Fibroblast of pulmonary artery (primary cell): Measurements from ENCODE around the gene FAM181A.

ENCODE experiments used
- DNase-seq: peaks from one replicate; pipeline ENCODE4 v3.0.0-alpha.2; 2010; ENCODE audit warnings: low read depth
- H3K4me3 ChIP-seq: replicated peaks from 2 replicates; pipeline ENCODE4 v1.5.1; 2011; ENCODE audit warnings: low read depth, mild to moderate bottlenecking, control low read depth, low read length, moderate library complexity
- CTCF ChIP-seq: IDR thresholded peaks from 2 replicates; pipeline ENCODE4 v1.5.1; 2011; ENCODE audit warnings: mild to moderate bottlenecking, control low read depth, low read length, inconsistent platforms; ENCODE audit errors: missing control alignments

FAM181A gene

GRCh38 chr14:93969082-93969828 lies 42.1 kb downstream of the FAM181A start:
- no peak for TF ChIP-seq CTCF
- no peak overlapping the region for H3K4me3 ChIP-seq
- DNase-seq: no peak

DNA sequence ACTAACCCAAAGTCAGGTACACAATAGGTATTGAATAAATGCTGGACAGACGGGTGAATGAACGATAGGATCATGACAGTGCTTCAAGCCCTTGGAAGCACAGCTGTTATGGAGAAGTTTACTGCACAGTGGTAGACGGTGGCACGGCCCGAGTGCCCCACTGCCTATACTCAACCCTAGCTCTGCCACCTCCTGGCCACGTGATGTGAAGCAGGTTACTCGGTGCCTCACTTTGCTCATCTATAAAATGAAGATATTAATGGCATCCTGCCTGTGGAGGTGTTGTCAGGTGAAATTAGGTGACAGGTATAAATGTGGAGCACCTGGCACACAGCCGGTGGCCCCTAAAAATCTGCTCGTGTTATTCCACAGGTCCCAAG lies 43.4 kb downstream of the FAM181A start:
- peak; percentile 41 for TF ChIP-seq CTCF
- DNase-seq: peak; percentile 21
- H3K4me3 ChIP-seq: no peak overlapping the region

DNA sequence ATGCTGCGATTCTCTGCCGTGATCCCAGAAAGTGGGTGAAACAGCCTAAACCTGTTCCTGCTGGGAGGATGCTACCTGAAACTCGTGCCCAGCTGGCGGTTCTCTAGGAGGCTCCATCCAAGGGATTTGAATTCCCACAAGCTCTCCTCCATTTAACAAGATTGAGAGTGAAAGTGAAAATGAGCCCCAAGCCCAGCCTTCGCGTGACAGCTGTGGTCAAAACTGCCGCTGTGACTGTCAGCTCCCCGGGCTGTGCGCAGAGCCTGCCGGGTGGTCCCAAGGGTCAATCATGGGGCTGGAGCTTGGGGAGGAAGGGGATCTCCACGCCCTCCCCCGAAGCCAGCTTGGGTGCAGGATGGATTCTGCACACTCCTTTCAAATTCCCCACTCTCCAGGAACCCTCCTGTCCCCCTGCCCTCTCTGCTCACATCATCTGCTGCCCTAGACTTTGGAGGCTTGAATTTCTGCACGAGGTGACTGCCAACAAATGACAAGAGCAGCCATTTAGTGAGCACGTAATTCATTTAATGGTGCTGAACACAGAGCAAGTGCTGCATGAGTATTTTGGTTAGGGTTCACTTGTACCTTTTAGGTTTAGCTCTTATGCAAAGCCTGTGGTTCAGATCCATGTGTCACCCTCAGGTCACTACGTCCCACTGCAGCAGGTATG lies 44.0 kb downstream of the FAM181A start:
- H3K4me3 ChIP-seq: no peak overlapping the region
- no peak for DNase-seq
- no peak for TF ChIP-seq CTCF

DNA sequence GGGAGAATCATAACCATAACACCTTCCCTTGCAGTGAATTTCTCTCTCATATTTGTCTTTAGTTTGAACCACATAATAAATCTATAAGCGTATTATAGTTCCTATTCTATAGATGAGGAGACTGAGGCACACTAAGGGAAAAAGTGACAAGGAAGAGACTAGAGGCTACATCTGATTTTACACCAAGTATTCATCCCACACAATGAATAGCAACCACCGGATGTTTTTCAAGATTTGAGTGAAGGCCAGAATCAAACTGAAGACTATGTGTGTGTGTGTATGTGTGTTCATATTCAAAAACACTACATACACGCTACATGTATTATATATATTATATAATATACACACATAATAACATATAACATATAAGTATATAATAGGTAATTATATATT lies 44.5 kb downstream of the FAM181A start:
- no peak for DNase-seq
- TF ChIP-seq CTCF: no peak
- H3K4me3 ChIP-seq: no peak overlapping the region

DNA sequence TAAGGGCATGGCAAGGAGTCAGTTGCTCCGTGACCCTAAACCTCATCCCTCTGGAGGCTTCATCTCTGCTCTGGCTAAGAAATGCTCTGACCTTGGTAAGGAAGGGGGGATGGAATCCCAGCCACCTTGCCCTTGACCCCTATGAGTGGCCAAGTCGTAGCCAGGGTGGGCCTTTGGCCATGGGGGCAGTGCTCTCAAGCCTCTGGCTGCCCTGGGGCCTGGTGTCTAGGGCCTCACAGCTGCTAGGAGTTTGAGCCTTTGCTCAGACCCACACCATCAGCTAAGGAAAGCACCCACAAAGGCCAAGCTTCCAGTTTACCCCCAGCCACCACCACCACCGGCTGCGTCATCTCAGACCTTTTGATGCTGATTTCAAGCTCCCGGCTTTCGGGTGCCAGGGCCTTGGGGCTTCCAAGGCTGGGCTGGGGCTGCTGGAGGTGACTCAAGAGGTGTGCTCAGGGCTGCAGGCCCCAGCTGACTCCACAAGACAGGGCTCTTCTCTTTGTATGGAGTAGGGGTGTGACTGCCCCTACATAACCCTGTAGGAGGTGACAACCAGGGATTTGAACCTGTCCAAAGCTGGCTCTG lies 45.6 kb downstream of the FAM181A start:
- TF ChIP-seq CTCF: no peak
- no peak for DNase-seq
- no peak overlapping the region for H3K4me3 ChIP-seq

- no peak for DNase-seq
- no peak for TF ChIP-seq CTCF
- H3K4me3 ChIP-seq: no peak overlapping the region
These were observed 46.5 kb downstream of the FAM181A start for GRCh38 chr14:93973607-93974006.
